GM18517 (cell line): ENCODE measurements around the gene ITPRID1.
"Not testable (repeated sequence)": the region's sequence is repeated elsewhere in the genome, so short reads cannot be mapped to it uniquely, and the experiment has no call there.

Source experiments
- ATAC-seq: cut with Tn5 transposase; IDR thresholded peaks from one replicate; pipeline ENCODE4 v1.9.1; 2021; ENCODE audit warnings: mild to moderate bottlenecking, moderate library complexity; ENCODE audit not compliant: unreplicated experiment

ITPRID1 gene

GRCh38 chr7:31516680-31517502 lies 3.0 kb downstream of the ITPRID1 start:
- ATAC-seq: no peak

GRCh38 chr7:31517513-31517912 lies 3.6 kb downstream of the ITPRID1 start:
- ATAC-seq: no peak

GRCh38 chr7:31518766-31519165 lies 4.9 kb downstream of the ITPRID1 start:
- no peak for ATAC-seq

- ATAC-seq: no peak
These were observed 7.6 kb downstream of the ITPRID1 start for GRCh38 chr7:31521336-31522010.

GRCh38 chr7:31526864-31527263 lies 13.0 kb downstream of the ITPRID1 start:
- ATAC-seq: no peak

GRCh38 chr7:31529103-31529502 lies 15.2 kb downstream of the ITPRID1 start:
- ATAC-seq: no peak

- ATAC-seq: not testable (repeated sequence)
These were observed 26.8 kb downstream of the ITPRID1 start for GRCh38 chr7:31540651-31541185.

- no peak for ATAC-seq
These were observed 31.7 kb downstream of the ITPRID1 start for GRCh38 chr7:31545549-31545948.

GRCh38 chr7:31549611-31550010 lies 35.7 kb downstream of the ITPRID1 start:
- ATAC-seq: no peak

GRCh38 chr7:31550432-31550831 lies 36.5 kb downstream of the ITPRID1 start:
- ATAC-seq: no peak

GRCh38 chr7:31553661-31554081 lies 39.8 kb downstream of the ITPRID1 start:
- ATAC-seq: no peak

GRCh38 chr7:31562002-31562401 lies 48.1 kb downstream of the ITPRID1 start:
- no peak for ATAC-seq

- no peak for ATAC-seq
These were observed 49.6 kb downstream of the ITPRID1 start for GRCh38 chr7:31563522-31563921.

- no peak for ATAC-seq
These were observed 50.1 kb downstream of the ITPRID1 start for GRCh38 chr7:31563951-31564350.

- no peak for ATAC-seq
These were observed 50.8 kb downstream of the ITPRID1 start for GRCh38 chr7:31564661-31565060.

- ATAC-seq: no peak
These were observed 55.6 kb downstream of the ITPRID1 start for GRCh38 chr7:31569528-31569927.

GRCh38 chr7:31583526-31583925 lies 69.6 kb downstream of the ITPRID1 start:
- ATAC-seq: no peak

GRCh38 chr7:31583942-31584341 lies 70.1 kb downstream of the ITPRID1 start:
- ATAC-seq: no peak

GRCh38 chr7:31595390-31595789 lies 81.5 kb downstream of the ITPRID1 start:
- ATAC-seq: no peak

GRCh38 chr7:31602041-31602625 lies 88.2 kb downstream of the ITPRID1 start:
- ATAC-seq: no peak

GRCh38 chr7:31603046-31603445 lies 89.2 kb downstream of the ITPRID1 start:
- ATAC-seq: no peak

GRCh38 chr7:31613604-31614003 lies 99.7 kb downstream of the ITPRID1 start:
- ATAC-seq: no peak
